ENCODE data around the gene TBCD. TPM values are rescaled to one million over a fixed set of nuclear protein-coding genes. Genes with fewer than 3 reads are reported as not detected.

The TBCD gene
- total and polyA plus RNA-seq, 8 donors: 28.7 to 161 (median 40.0) TPM

GRCh38 chr17:82865774-82866395 is 114.0 kb downstream of the TBCD start:
- intact Hi-C loops (cut with DNase I): no loop called here
- DNase-seq (no peak), FAIRE-seq (no peak), ATAC-seq (no peak)
- Histone ChIP-seq H3K27me3 (no peaks in the 10 kb centered on the region), H3K9me3 (no peaks in the 10 kb centered on the region), H3K36me3 (no peaks in the 10 kb centered on the region), H3K27ac (peak overlapping the region in 1 of 4 donors; percentile 39), H3K4me1 (no peaks in the 10 kb centered on the region), H3K4me3 (no peak overlapping the region)
- WGBS, 2 donors: 79 to 82% methylated on average over 9 of the region's 9 CpGs
- TF ChIP-seq, protein P1, sequence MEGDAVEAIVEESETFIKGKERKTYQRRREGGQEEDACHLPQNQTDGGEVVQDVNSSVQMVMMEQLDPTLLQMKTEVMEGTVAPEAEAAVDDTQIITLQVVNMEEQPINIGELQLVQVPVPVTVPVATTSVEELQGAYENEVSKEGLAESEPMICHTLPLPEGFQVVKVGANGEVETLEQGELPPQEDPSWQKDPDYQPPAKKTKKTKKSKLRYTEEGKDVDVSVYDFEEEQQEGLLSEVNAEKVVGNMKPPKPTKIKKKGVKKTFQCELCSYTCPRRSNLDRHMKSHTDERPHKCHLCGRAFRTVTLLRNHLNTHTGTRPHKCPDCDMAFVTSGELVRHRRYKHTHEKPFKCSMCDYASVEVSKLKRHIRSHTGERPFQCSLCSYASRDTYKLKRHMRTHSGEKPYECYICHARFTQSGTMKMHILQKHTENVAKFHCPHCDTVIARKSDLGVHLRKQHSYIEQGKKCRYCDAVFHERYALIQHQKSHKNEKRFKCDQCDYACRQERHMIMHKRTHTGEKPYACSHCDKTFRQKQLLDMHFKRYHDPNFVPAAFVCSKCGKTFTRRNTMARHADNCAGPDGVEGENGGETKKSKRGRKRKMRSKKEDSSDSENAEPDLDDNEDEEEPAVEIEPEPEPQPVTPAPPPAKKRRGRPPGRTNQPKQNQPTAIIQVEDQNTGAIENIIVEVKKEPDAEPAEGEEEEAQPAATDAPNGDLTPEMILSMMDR (IDR thresholded peaks at IDR 0.05): no peak

DNA sequence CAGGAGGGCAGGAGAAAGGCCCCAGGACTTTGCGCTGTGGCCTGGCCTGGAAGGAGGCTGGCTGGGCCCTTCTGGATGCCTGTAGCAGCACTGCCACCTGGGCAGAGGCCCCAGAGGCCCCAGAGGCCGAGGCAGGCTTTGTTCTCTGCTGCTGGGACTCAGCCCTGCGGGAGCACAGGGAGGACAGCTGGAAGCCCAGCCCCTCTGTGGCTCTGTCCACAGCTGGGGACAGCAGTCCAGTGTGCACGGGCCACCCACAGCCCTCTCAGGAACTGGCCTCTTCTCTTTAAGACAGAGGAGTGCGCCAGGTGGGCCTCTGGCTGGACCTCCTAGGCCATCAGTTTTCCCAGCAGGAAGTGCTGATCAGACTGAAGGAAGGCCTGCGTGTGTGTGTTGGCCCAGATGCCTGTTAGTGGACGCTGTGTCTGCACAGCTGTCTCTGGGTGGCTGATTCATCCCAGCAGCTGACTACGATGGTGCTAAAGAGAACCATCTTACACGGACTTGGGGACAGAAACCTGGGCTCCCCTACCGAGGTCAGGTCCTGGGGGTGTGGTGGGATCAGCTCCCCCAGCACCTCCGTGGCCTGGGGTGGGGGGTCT is 114.8 kb downstream of the TBCD start:
- peak overlapping the region in 1 of 4 donors; percentile 39 for H3K27ac ChIP-seq
- H3K9me3 ChIP-seq: no peaks in the 10 kb centered on the region
- intact Hi-C loops (cut with DNase I): no loop called here
- DNase-seq: peak in 1 of 6 donors; percentile 52
- 79 to 88% methylated on average over 11 of the region's 11 CpGs for WGBS, 2 donors
- peak in 3 of 4 donors; percentile 45 to 69 (median 57) for ATAC-seq
- FAIRE-seq: no peak
- no peaks in the 10 kb centered on the region for H3K27me3 ChIP-seq
- TF ChIP-seq, protein P1 (IDR thresholded peaks at IDR 0.05): no peak
- no peaks in the 10 kb centered on the region for H3K36me3 ChIP-seq
- H3K4me1 ChIP-seq: no peaks in the 10 kb centered on the region
- H3K4me3 ChIP-seq: no peak overlapping the region

DNA sequence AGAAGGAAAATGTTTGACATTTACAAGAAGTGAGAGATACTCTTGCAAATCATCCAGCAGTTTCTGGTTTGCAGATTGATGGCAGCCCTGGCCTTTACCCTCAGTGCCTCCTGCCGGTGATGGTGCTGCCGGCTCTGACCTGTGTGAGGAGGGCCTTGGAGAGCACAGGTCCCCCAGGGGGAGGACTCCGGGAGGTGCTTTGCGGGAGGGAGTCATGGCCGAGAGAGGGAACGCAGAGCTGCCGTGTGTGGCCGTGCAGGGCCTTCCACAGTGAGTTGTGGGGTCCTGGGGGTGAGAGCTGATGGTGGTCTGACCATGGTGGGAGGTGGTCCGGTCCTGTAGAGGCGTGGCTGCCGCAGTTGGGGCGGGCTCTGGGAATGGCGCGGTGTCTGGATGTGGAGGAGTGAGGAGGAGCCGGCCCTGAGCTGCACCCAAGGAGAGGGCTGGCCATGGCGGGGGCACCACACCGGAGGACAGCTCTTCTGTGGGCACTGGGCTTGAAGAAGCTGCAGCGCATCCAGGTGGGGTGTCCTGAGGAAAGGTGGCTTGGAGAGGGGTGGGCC is 116.0 kb downstream of the TBCD start:
- no peaks in the 10 kb centered on the region for H3K4me1 ChIP-seq
- DNase-seq: peak in 1 of 6 donors; percentile 30

DNA sequence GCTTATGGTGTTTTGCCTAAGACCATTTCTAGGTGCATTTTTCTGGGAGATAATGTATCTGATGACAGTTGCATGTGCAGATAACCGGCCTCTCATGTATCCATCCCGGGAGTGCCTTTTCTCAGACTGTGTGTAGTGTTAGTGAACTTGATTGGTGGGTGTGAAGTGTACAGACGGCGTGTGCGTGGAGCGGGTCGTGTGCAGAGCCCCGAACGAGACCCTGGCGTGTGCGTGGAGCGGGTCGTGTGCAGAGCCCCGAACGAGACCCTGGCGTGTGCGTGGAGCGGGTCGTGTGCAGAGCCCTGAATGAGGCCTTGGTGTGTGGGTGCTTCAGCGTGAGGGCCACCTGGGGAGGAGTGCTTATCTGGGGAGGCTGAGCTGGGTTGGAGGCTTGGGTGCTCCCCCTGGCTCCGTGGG is 116.9 kb downstream of the TBCD start:
- Histone ChIP-seq H3K27me3 (no peaks in the 10 kb centered on the region), H3K27ac (no peak overlapping the region), H3K9me3 (no peaks in the 10 kb centered on the region), H3K4me3 (no peak overlapping the region), H3K36me3 (no peaks in the 10 kb centered on the region), H3K4me1 (no peaks in the 10 kb centered on the region)
- ATAC-seq (no peak), DNase-seq (peak in 1 of 6 donors; percentile 30), FAIRE-seq (no peak)
- TF ChIP-seq, protein P1 (IDR thresholded peaks at IDR 0.05): no peak
- WGBS, 2 donors: 88 to 93% methylated on average over 21 of the region's 21 CpGs
- intact Hi-C loops (cut with DNase I): no loop called here

More for the DNA sequence above, 116.0 kb downstream of the TBCD start:
- TF ChIP-seq, protein P1 (IDR thresholded peaks at IDR 0.05): no peak
- Histone ChIP-seq H3K27ac (no peak overlapping the region), H3K27me3 (no peaks in the 10 kb centered on the region), H3K9me3 (no peaks in the 10 kb centered on the region), H3K36me3 (no peaks in the 10 kb centered on the region), H3K4me3 (no peak overlapping the region)
- no peak for ATAC-seq
- no peak for FAIRE-seq
- intact Hi-C loops (cut with DNase I): no loop called here
- WGBS, 2 donors: 93 to 95% methylated on average over 16 to 18 of the region's 18 CpGs

GRCh38 chr17:82869536-82869935 is 117.7 kb downstream of the TBCD start:
- Histone ChIP-seq H3K4me3 (no peak overlapping the region), H3K9me3 (no peaks in the 10 kb centered on the region), H3K4me1 (no peaks in the 10 kb centered on the region), H3K27me3 (no peaks in the 10 kb centered on the region), H3K36me3 (no peaks in the 10 kb centered on the region), H3K27ac (no peak overlapping the region)
- DNase-seq: peak in 1 of 6 donors; percentile 26
- no peak for ATAC-seq
- TF ChIP-seq, protein P1 (IDR thresholded peaks at IDR 0.05): no peak
- 89 to 94% methylated on average over 11 of the region's 11 CpGs for WGBS, 2 donors
- FAIRE-seq: no peak
- intact Hi-C loops (cut with DNase I): no loop called here
